Pancreas (tissue), 10 donors: Measurements from ENCODE around the gene C11orf21. TPM values are rescaled to one million over a fixed set of nuclear protein-coding genes. Genes with fewer than 3 reads are reported as not detected.
A peak's percentile ranks its signal among the peaks of the same experiment; 100 is the strongest.

Source experiments
- ATAC-seq, 4 donors: fragments of 200-7000 bp; cut with Tn5 transposase; one replicate each; pipeline versions ENCODE4 v1.8.0 to v1.9.1; 2020; ENCODE audit warnings: mild to moderate bottlenecking in 4 of 4, moderate library complexity in 4 of 4
- DNase-seq, 6 donors: peaks; one replicate each; pipeline ENCODE4 v3.0.0-alpha.2; 2020
- FAIRE-seq: peaks from 2 replicates; lab custom pipeline; 2012; peaks lifted over from hg19 to GRCh38; lab: Jason Lieb, UNC
- H3K27ac ChIP-seq, 4 donors: fragments of 200-600 bp; sonication (generic); 1 replicate in 3 of 4; 2 replicates in 1 of 4; pipeline versions ENCODE4 v1.5.0 to v1.8.0; 2020
- H3K27me3 ChIP-seq, 4 donors: fragments of 200-600 bp; one replicate each; pipeline ENCODE4 v1.8.0; 2021
- H3K36me3 ChIP-seq, 3 donors: fragments of 200-600 bp; sonication (generic) in 1 of 3; one replicate each; pipeline versions ENCODE4 v1.5.0 to v1.8.0; 2020 to 2021
- H3K4me1 ChIP-seq, 3 donors: fragments of 200-600 bp; one replicate each; pipeline ENCODE4 v1.8.0; 2021
- H3K4me3 ChIP-seq, 4 donors: fragments of 200-600 bp; sonication (generic) in 2 of 4; one replicate each; pipeline versions ENCODE4 v1.5.0 to v1.8.0; 2020 to 2021
- H3K9me3 ChIP-seq, 4 donors: fragments of 200-600 bp; one replicate each; pipeline ENCODE4 v1.8.0; 2021
- CTCF ChIP-seq, 4 donors: fragments of 200-600 bp; sonication (generic) in 3 of 4; IDR thresholded peaks; one replicate each; pipeline versions ENCODE4 v1.5.0 to v1.8.0; 2021; ENCODE audit warnings: antibody characterized with exemption in 4 of 4
- WGBS, 2 donors: extraction: QIAGEN DNeasy Blood & Tissue Kit; methylation state at CpG; one replicate each; pipeline ENCODE4 v1.1.7; 2013; 5-methylcytosine and 5-hydroxymethylcytosine counted together
- intact Hi-C, 3 donors: fragments of 100-400 bp; cut with DNase I; formaldehyde crosslinking; loops; one replicate each; pipeline versions ENCODE4 v1.11.1 to v1.14.2; 2022
- polyA plus RNA-seq, 2 donors: library from polyadenylated mRNA; stranded (reverse); fragments of 200-250 nt; gene quantifications; one replicate each; pipeline ENCODE4 v1.2.3, GENCODE V29; 2013
- total RNA-seq, 6 donors: library from RNA; stranded (reverse); fragmentation: NEBNext Ultra II Directional in 4 of 6; extraction: Animal tissue kit (Norgen Biotek cat#: 25700) in 4 of 6; gene quantifications; one replicate each; pipeline versions ENCODE4 v1.2.1 to v1.2.4, GENCODE V29; 2021 to 2023
- donor health status: healthy with polysubstance abuse.
- donor health status: DM: no; HTN: no; CAD: no; lungs with moderate emphysema.
- donor health status: DM: no; HTN: no; CAD: no.
- donor health status: control.
- donor health status: control.
- donor health status: Bipolar disorder and iron deficiency.
- donor health status: DM: yes; HTN: yes; CAD: no.
- donor health status: DM: no; HTN: no; CAD: no.
- donor health status: DM: no; HTN: no; CAD: no.
- donor health status: DM: yes; HTN: yes; CAD: no.

Gene C11orf21
- total and polyA plus RNA-seq, 8 donors, result 0.04 to 0.80 (median 0.22) TPM

GRCh38 chr11:2250041-2250440 is 51.7 kb downstream of the C11orf21 start:
- no peaks in the 10 kb centered on the region for H3K27me3 ChIP-seq
- no peak overlapping the region for H3K27ac ChIP-seq
- H3K4me3 ChIP-seq, result no peak overlapping the region
- DNase-seq, result peak in 1 of 6 donors; percentile 35
- H3K36me3 ChIP-seq, result no peaks in the 10 kb centered on the region
- no peak for TF ChIP-seq CTCF (IDR thresholded peaks at IDR 0.05)
- no peaks in the 10 kb centered on the region for H3K4me1 ChIP-seq
- intact Hi-C loops, result no loop called here
- H3K9me3 ChIP-seq, result no peaks in the 10 kb centered on the region
- WGBS, 2 donors, result 76 to 79% methylated on average over 9 of the region's 9 CpGs
- no peak for ATAC-seq
- no peak for FAIRE-seq

GRCh38 chr11:2249189-2249916 is 52.4 kb downstream of the C11orf21 start:
- Histone ChIP-seq H3K4me3 (no peak overlapping the region), H3K27ac (no peak overlapping the region), H3K4me1 (no peaks in the 10 kb centered on the region), H3K36me3 (no peaks in the 10 kb centered on the region), H3K27me3 (no peaks in the 10 kb centered on the region), H3K9me3 (no peaks in the 10 kb centered on the region)
- intact Hi-C loops, result no loop called here
- no peak for FAIRE-seq
- no peak for TF ChIP-seq CTCF (IDR thresholded peaks at IDR 0.05)
- ATAC-seq, result no peak
- DNase-seq, result peak in 1 of 6 donors; percentile 30
- WGBS, 2 donors, result 80 to 86% methylated on average over 17 to 20 of the region's 20 CpGs

- FAIRE-seq (no peak), ATAC-seq (no peak), DNase-seq (no peak)
- Histone ChIP-seq H3K4me3 (no peak overlapping the region), H3K27me3 (no peaks in the 10 kb centered on the region), H3K27ac (no peak overlapping the region), H3K4me1 (no peaks in the 10 kb centered on the region), H3K9me3 (no peaks in the 10 kb centered on the region), H3K36me3 (no peaks in the 10 kb centered on the region)
- WGBS, 2 donors, result 80 to 81% methylated on average over 7 of the region's 7 CpGs
- no peak for TF ChIP-seq CTCF (IDR thresholded peaks at IDR 0.05)
- intact Hi-C loops, result no loop called here
Observed at GRCh38 chr11:2248762-2249161, 53.0 kb downstream of the C11orf21 start.

GRCh38 chr11:2248242-2248641 is 53.5 kb downstream of the C11orf21 start:
- H3K27ac ChIP-seq, result no peak overlapping the region
- intact Hi-C loops, result no loop called here
- 74 to 80% methylated on average over 11 of the region's 11 CpGs for WGBS, 2 donors
- H3K4me1 ChIP-seq, result no peaks in the 10 kb centered on the region
- FAIRE-seq (no peak), ATAC-seq (no peak), DNase-seq (no peak)
- H3K4me3 ChIP-seq, result no peak overlapping the region
- no peaks in the 10 kb centered on the region for H3K27me3 ChIP-seq
- H3K9me3 ChIP-seq, result no peaks in the 10 kb centered on the region
- no peak for TF ChIP-seq CTCF (IDR thresholded peaks at IDR 0.05)
- H3K36me3 ChIP-seq, result no peaks in the 10 kb centered on the region

- H3K36me3 ChIP-seq, result no peaks in the 10 kb centered on the region
- ATAC-seq, result no peak
- no peak overlapping the region for H3K27ac ChIP-seq
- FAIRE-seq, result no peak
- no peaks in the 10 kb centered on the region for H3K4me1 ChIP-seq
- H3K27me3 ChIP-seq, result no peaks in the 10 kb centered on the region
- intact Hi-C loops, result no loop called here
- no peaks in the 10 kb centered on the region for H3K9me3 ChIP-seq
- H3K4me3 ChIP-seq, result no peak overlapping the region
- TF ChIP-seq CTCF (IDR thresholded peaks at IDR 0.05), result no peak
- DNase-seq, result no peak
- 73 to 80% methylated on average over 7 of the region's 7 CpGs for whole genome bisulfite sequencing, 2 donors
Observed at GRCh38 chr11:2247496-2247895, 54.2 kb downstream of the C11orf21 start.
